H1 (cell line): ENCODE results near the gene KLHDC8A. TPM values are rescaled to one million over a fixed set of nuclear protein-coding genes. Genes with fewer than 3 reads are reported as not detected.

ENCODE experiments used
- ASH2L ChIP-seq: fragments of 200-600, 300-600 bp; sonication (generic); IDR thresholded peaks from one replicate; pipeline ENCODE4 v1.7.1; 2017; ENCODE audit warnings: low read length
- BRCA1 ChIP-seq: IDR thresholded peaks from 2 replicates; pipeline ENCODE4 v1.6.1; 2012; ENCODE audit warnings: low read depth, low read length, improper control_type of control experiment
- CHD2 ChIP-seq: IDR thresholded peaks from 2 replicates; pipeline ENCODE4 v1.6.1; 2012; ENCODE audit warnings: low read length, improper control_type of control experiment
- EZH2 ChIP-seq: fragments of 200-600 bp; sonication (generic); IDR thresholded peaks from 2 replicates; pipeline ENCODE4 v1.7.1; 2012; ENCODE audit warnings: low read depth, mild to moderate bottlenecking, moderate library complexity, low read length, inconsistent platforms; ENCODE audit not compliant: severe bottlenecking
- POLR2AphosphoS5 ChIP-seq: IDR thresholded peaks from 2 replicates; pipeline ENCODE4 v1.6.1; 2011; ENCODE audit warnings: low read depth, low read length
- ZNF274 ChIP-seq: IDR thresholded peaks from 2 replicates; pipeline ENCODE4 v1.7.0; 2012; ENCODE audit warnings: low read length, borderline replicate concordance; ENCODE audit errors: extremely low read depth
- polyA plus RNA-seq, 7 experiments: library from polyadenylated mRNA; depleted of rRNA in 3 of 7; stranded (reverse) in 5 of 7; unstranded in 2 of 7; fragments of >200 nt in 5 of 7; fragments of 200-250 nt in 2 of 7; gene quantifications; 1 replicate in 5 of 7; 2 replicates in 1 of 7; 4 replicates in 1 of 7; pipeline versions ENCODE4 v1.2.1 to v1.2.3, GENCODE V29; 2011 to 2013; ENCODE audit warnings: missing spikeins in 2 of 7, mixed read lengths in 2 of 7
- total RNA-seq: library from RNA; stranded (reverse); fragmentation: NEBNext Ultra II Directional; extraction: Animal tissue kit (Norgen Biotek cat#: 25700); gene quantifications from 2 replicates; pipeline ENCODE4 v1.2.1, GENCODE V29; 2021
- TF ChIP-seq, protein P1 (sequence below): IDR thresholded peaks from 2 replicates; pipeline ENCODE4 v1.6.1; 2012; ENCODE audit warnings: inconsistent platforms

The KLHDC8A gene
- total and polyA plus RNA-seq, 2 of the 8 experiments (the other 6 are each of a cell fraction or from before 2014, with no cell fraction given), result 1.9 to 3.4 TPM

DNA sequence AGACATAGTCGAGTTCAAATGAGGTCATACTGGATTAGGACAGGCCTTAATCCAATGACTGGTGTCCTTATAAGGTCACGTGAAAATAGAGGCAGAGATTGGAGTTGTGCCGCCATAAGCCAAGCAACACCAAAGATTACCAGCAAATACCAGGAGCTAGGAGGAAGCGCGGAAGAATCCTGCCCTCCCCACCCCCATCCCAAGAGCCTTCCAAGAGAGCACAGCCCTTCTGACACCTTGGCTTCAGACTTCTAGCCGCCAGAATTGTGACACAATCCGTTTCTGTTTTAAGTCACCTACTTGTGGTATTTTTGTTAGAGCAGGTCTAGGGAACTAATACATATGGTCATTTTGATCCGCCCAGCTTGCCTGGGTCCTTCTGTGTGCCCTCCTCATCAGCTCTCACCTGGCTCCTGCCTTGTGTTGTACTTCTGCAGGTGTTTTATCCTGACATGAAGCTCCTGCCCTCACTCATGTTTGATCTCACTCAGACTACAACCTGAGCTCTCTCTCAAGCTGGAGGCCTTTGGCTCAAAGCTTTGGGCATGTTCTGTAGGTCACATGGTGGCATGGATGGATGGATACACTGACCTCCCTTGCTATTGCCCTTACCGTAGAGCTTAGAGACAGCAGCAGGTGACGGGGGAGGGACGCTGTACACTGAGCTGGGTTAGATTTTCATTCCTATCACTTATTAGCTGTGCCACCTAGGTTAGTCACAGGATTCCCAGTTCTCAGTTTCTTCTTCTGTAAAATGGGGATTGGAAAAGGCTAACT, 24.5 kb downstream of the KLHDC8A start (continued):
- TF ChIP-seq, protein P1, sequence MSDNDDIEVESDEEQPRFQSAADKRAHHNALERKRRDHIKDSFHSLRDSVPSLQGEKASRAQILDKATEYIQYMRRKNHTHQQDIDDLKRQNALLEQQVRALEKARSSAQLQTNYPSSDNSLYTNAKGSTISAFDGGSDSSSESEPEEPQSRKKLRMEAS, result no peak
- no peak for TF ChIP-seq ASH2L
- no peak for TF ChIP-seq POLR2AphosphoS5
- TF ChIP-seq BRCA1, result no peak
- TF ChIP-seq CHD2, result no peak
- TF ChIP-seq ZNF274, result no peak
- no peak for TF ChIP-seq EZH2
- TF ChIP-seq, all 59 proteins: peak for 0
